DOHH2 (cell line): ENCODE data around the gene CNGA3.
"Not testable (repeated sequence)": the region's sequence is repeated elsewhere in the genome, so short reads cannot be mapped to it uniquely, and the experiment has no call there.

Experiments
- EZH2phosphoT487 ChIP-seq: fragments of 200-600 bp; sonication (generic); IDR thresholded peaks from 2 replicates; pipeline ENCODE4 v1.6.1; 2017; ENCODE audit warnings: borderline replicate concordance, mild to moderate bottlenecking, antibody characterized with exemption, low read length, moderate library complexity, mixed read lengths
- TF ChIP-seq, protein P1 (sequence below): fragments of 200-600 bp; sonication (generic); IDR thresholded peaks from one replicate; pipeline ENCODE4 v1.5.1; 2014; ENCODE audit warnings: antibody characterized with exemption, mild to moderate bottlenecking, low read depth, low read length; ENCODE audit not compliant: poor library complexity, severe bottlenecking

DNA sequence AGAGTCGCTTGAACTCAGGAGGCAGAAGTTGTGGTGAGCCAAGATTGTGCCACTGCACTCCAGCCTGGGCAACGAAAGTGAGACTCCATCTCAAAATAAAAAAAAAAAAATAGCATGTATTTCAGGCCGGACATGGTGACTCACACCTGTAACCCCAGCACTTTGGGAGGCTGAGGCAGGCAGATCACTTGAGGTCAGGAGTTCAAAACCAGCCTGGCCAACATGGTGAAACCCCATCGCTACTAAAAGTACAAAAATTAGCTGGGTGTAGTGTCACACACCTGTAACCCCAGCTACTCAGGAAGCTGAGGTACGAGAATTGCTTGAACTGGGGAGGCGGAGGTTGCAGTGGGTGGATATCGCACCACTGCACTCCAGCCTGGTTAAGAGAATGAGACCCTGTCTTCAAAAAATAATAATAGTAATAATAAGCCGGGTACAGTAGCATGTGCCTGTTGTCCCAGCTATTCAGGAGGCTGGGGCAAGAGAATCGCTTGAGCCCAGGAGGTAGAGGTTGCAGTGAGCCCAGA lies 69.5 kb downstream of the CNGA3 start:
- TF ChIP-seq EZH2phosphoT487 = not testable (repeated sequence)
- TF ChIP-seq, protein P1, sequence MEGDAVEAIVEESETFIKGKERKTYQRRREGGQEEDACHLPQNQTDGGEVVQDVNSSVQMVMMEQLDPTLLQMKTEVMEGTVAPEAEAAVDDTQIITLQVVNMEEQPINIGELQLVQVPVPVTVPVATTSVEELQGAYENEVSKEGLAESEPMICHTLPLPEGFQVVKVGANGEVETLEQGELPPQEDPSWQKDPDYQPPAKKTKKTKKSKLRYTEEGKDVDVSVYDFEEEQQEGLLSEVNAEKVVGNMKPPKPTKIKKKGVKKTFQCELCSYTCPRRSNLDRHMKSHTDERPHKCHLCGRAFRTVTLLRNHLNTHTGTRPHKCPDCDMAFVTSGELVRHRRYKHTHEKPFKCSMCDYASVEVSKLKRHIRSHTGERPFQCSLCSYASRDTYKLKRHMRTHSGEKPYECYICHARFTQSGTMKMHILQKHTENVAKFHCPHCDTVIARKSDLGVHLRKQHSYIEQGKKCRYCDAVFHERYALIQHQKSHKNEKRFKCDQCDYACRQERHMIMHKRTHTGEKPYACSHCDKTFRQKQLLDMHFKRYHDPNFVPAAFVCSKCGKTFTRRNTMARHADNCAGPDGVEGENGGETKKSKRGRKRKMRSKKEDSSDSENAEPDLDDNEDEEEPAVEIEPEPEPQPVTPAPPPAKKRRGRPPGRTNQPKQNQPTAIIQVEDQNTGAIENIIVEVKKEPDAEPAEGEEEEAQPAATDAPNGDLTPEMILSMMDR = not testable (repeated sequence)
